T-helper 2 cell treated with Interferon-gamma antibody and Interleukin-4, amounts not matched to agents 5 μg/mL and 100 μg/mL, for 36 hours (primary cell): ENCODE measurements around the gene TNIP1.

Experiments
- DNase-seq: peaks from one replicate; pipeline ENCODE4 v3.0.0; 2021; ENCODE audit warnings: low spot score
- H3K27ac Mint-ChIP-seq: one replicate; pipeline ENCODE4 v1.8.0; 2021; ENCODE audit warnings: mild to moderate bottlenecking, mixed read lengths
- H3K27me3 Mint-ChIP-seq: one replicate; pipeline ENCODE4 v1.8.0; 2021; ENCODE audit warnings: low read depth, mixed read lengths
- H3K36me3 Mint-ChIP-seq: one replicate; pipeline ENCODE4 v1.8.0; 2021; ENCODE audit warnings: low read depth, mixed read lengths
- H3K4me1 Mint-ChIP-seq: one replicate; pipeline ENCODE4 v1.8.0; 2021; ENCODE audit warnings: low read depth, mixed read lengths
- H3K4me3 Mint-ChIP-seq: one replicate; pipeline ENCODE4 v1.8.0; 2022; ENCODE audit warnings: mild to moderate bottlenecking, moderate library complexity, mixed read lengths
- H3K9me3 Mint-ChIP-seq: one replicate; pipeline ENCODE4 v1.8.0; 2021; ENCODE audit warnings: mixed read lengths

The TNIP1 gene

GRCh38 chr5:151113651-151114050 is 32.8 kb upstream of the TNIP1 start:
- Mint-ChIP-seq H3K4me1 (no peaks in the 10 kb centered on the region), H3K27me3 (no peaks in the 10 kb centered on the region), H3K9me3 (no peaks in the 10 kb centered on the region), H3K4me3 (no peak overlapping the region), H3K36me3 (peaks cover 58% of the 10 kb centered on the region), H3K27ac (no peak overlapping the region)
- DNase-seq: no peak

- no peak overlapping the region for H3K4me3 Mint-ChIP-seq
- H3K9me3 Mint-ChIP-seq: no peaks in the 10 kb centered on the region
- H3K27ac Mint-ChIP-seq: no peak overlapping the region
- H3K4me1 Mint-ChIP-seq: no peaks in the 10 kb centered on the region
- no peaks in the 10 kb centered on the region for H3K27me3 Mint-ChIP-seq
- peaks cover 65% of the 10 kb centered on the region for H3K36me3 Mint-ChIP-seq
- no peak for DNase-seq
Observed at GRCh38 chr5:151110992-151111391, 30.2 kb upstream of the TNIP1 start.

- Mint-ChIP-seq H3K9me3 (no peaks in the 10 kb centered on the region), H3K4me3 (no peak overlapping the region), H3K4me1 (no peaks in the 10 kb centered on the region), H3K36me3 (peaks cover 70% of the 10 kb centered on the region), H3K27me3 (no peaks in the 10 kb centered on the region), H3K27ac (no peak overlapping the region)
- no peak for DNase-seq
Observed at GRCh38 chr5:151110122-151110681, 29.4 kb upstream of the TNIP1 start.

DNA sequence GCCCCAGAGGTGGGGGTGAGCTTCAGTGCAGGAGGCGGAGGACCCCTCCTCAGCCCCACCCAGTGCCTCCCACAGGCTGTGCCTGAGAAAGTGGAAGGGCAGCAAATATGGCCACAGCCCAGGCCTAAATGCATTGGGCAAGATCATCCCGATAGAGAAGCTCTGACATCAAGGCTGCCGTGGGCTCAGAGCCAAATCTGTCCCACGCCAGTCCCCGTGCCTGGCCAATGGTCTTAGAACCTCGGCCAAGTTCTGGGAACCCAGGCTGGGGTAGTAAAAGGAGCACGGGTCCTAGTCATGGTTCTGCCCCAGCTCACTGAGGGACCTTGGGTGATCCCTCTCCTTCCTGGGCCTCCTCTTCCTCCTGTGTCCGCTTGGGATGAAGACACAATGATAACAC is 27.7 kb upstream of the TNIP1 start:
- DNase-seq: no peak
- H3K4me1 Mint-ChIP-seq: no peaks in the 10 kb centered on the region
- H3K27me3 Mint-ChIP-seq: no peaks in the 10 kb centered on the region
- no peak overlapping the region for H3K27ac Mint-ChIP-seq
- H3K9me3 Mint-ChIP-seq: no peaks in the 10 kb centered on the region
- no peak overlapping the region for H3K4me3 Mint-ChIP-seq
- peaks cover 72% of the 10 kb centered on the region for H3K36me3 Mint-ChIP-seq

GRCh38 chr5:151107738-151108520 is 27.1 kb upstream of the TNIP1 start:
- Mint-ChIP-seq H3K36me3 (peaks cover 73% of the 10 kb centered on the region), H3K4me3 (no peak overlapping the region), H3K27me3 (no peaks in the 10 kb centered on the region), H3K9me3 (no peaks in the 10 kb centered on the region), H3K4me1 (no peaks in the 10 kb centered on the region), H3K27ac (no peak overlapping the region)
- no peak for DNase-seq

GRCh38 chr5:151107084-151107483 is 26.2 kb upstream of the TNIP1 start:
- no peak overlapping the region for H3K27ac Mint-ChIP-seq
- DNase-seq: no peak
- no peak overlapping the region for H3K4me3 Mint-ChIP-seq
- peaks cover 72% of the 10 kb centered on the region for H3K36me3 Mint-ChIP-seq
- no peaks in the 10 kb centered on the region for H3K9me3 Mint-ChIP-seq
- no peaks in the 10 kb centered on the region for H3K4me1 Mint-ChIP-seq
- H3K27me3 Mint-ChIP-seq: no peaks in the 10 kb centered on the region

GRCh38 chr5:151106509-151106908 is 25.7 kb upstream of the TNIP1 start:
- DNase-seq: no peak
- H3K9me3 Mint-ChIP-seq: no peaks in the 10 kb centered on the region
- peak overlapping the region; percentile 9 for H3K27ac Mint-ChIP-seq
- peaks cover 3% of the 10 kb centered on the region for H3K4me1 Mint-ChIP-seq
- H3K36me3 Mint-ChIP-seq: peaks cover 76% of the 10 kb centered on the region
- no peak overlapping the region for H3K4me3 Mint-ChIP-seq
- H3K27me3 Mint-ChIP-seq: no peaks in the 10 kb centered on the region

DNA sequence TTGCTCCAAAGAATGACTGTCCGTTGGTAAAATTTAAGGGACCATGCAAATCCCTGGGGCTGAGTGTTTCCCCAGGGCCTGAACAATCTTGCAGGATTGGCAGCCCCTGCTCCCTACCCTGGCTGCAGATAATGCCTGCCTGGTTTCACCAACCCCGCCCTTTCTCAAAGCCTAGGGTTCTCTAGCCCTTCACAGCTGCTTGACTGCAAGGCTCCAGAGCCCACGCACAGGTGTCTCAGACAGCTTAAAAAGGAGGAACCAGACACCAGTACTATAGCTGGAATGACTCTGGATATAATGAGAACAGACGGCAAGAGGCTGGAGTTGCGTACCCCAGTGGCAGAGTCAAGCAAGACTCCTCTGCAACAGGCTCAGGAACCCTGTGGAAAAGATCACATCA is 25.2 kb upstream of the TNIP1 start:
- no peaks in the 10 kb centered on the region for H3K9me3 Mint-ChIP-seq
- no peak overlapping the region for H3K27ac Mint-ChIP-seq
- H3K27me3 Mint-ChIP-seq: no peaks in the 10 kb centered on the region
- peaks cover 3% of the 10 kb centered on the region for H3K4me1 Mint-ChIP-seq
- no peak overlapping the region for H3K4me3 Mint-ChIP-seq
- no peak for DNase-seq
- H3K36me3 Mint-ChIP-seq: peaks cover 75% of the 10 kb centered on the region

GRCh38 chr5:151105561-151105960 is 24.7 kb upstream of the TNIP1 start:
- no peaks in the 10 kb centered on the region for H3K27me3 Mint-ChIP-seq
- no peak for DNase-seq
- peaks cover 77% of the 10 kb centered on the region for H3K36me3 Mint-ChIP-seq
- H3K4me1 Mint-ChIP-seq: peaks cover 3% of the 10 kb centered on the region
- H3K27ac Mint-ChIP-seq: no peak overlapping the region
- H3K9me3 Mint-ChIP-seq: no peaks in the 10 kb centered on the region
- no peak overlapping the region for H3K4me3 Mint-ChIP-seq

DNA sequence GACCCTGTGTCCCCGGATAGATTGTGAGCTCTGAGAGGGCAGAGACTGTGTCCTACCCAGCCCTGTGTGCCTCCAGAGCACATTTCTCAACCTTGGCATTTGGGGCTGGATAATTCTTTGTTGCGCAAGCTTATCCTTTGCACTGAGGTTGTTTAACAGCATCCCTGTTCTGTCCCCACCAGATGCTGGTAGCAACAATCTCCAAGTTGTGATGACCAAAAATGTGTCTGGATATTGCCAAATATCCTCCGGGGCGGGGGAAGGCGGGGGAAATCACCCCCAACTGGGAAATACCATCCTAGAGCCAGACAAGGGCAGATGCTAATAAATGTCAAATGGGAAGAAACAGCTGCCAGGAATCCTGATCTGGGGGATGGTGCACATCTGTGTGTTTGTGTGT is 24.0 kb upstream of the TNIP1 start:
- Mint-ChIP-seq H3K27ac (no peak overlapping the region), H3K9me3 (no peaks in the 10 kb centered on the region), H3K27me3 (no peaks in the 10 kb centered on the region), H3K4me3 (no peak overlapping the region), H3K36me3 (peaks cover 77% of the 10 kb centered on the region), H3K4me1 (peaks cover 10% of the 10 kb centered on the region)
- DNase-seq: no peak

- peak overlapping the region; percentile 36 for H3K27ac Mint-ChIP-seq
- H3K4me3 Mint-ChIP-seq: no peak overlapping the region
- H3K27me3 Mint-ChIP-seq: no peaks in the 10 kb centered on the region
- no peaks in the 10 kb centered on the region for H3K9me3 Mint-ChIP-seq
- peaks cover 35% of the 10 kb centered on the region for H3K4me1 Mint-ChIP-seq
- H3K36me3 Mint-ChIP-seq: peaks cover 70% of the 10 kb centered on the region
- DNase-seq: no peak
Observed at GRCh38 chr5:151101746-151102145, 20.9 kb upstream of the TNIP1 start.

DNA sequence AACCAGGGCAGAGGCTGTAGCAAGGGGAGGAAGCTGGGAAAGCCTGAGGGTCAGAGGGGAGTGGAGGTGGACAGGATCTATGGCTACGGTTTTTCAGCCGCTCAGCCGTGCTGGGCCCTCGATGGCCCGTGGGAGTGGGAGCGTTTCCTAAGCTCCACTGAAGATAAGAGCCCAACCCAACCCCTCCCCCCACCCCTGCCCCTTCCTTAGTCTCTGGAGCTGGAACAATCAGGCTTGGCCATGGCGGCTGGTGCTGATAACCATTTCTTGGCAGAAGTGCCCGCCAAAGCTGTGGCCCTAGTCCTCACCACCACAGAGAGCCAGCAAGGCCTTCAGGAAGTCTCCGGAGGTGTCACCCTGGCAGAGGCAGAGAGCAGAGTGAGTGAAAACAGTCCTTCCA is 20.3 kb upstream of the TNIP1 start:
- Mint-ChIP-seq H3K27ac (no peak overlapping the region), H3K4me3 (no peak overlapping the region), H3K36me3 (peaks cover 66% of the 10 kb centered on the region)

GRCh38 chr5:151100681-151101080 is 19.8 kb upstream of the TNIP1 start:
- no peak for DNase-seq
- H3K9me3 Mint-ChIP-seq: no peaks in the 10 kb centered on the region
- H3K4me3 Mint-ChIP-seq: no peak overlapping the region
- no peaks in the 10 kb centered on the region for H3K27me3 Mint-ChIP-seq
- peaks cover 44% of the 10 kb centered on the region for H3K4me1 Mint-ChIP-seq
- H3K27ac Mint-ChIP-seq: peak overlapping the region; percentile 34
- H3K36me3 Mint-ChIP-seq: peaks cover 63% of the 10 kb centered on the region

More for the DNA sequence above, 20.3 kb upstream of the TNIP1 start:
- Mint-ChIP-seq H3K4me1 (peaks cover 39% of the 10 kb centered on the region), H3K27me3 (no peaks in the 10 kb centered on the region), H3K9me3 (no peaks in the 10 kb centered on the region)
- no peak for DNase-seq

GRCh38 chr5:151098768-151099121 is 17.9 kb upstream of the TNIP1 start:
- Mint-ChIP-seq H3K27me3 (no peaks in the 10 kb centered on the region), H3K9me3 (no peaks in the 10 kb centered on the region), H3K4me1 (peaks cover 63% of the 10 kb centered on the region), H3K36me3 (peaks cover 55% of the 10 kb centered on the region), H3K27ac (peak overlapping the region; percentile 84), H3K4me3 (peak overlapping the region; percentile 53)
- DNase-seq: no peak
